NT2/D1 (cell line): ENCODE data around the gene FLII.

Experiments
- SUZ12 ChIP-seq: IDR thresholded peaks from 2 replicates; pipeline ENCODE4 v1.6.1; 2011; ENCODE audit not compliant: insufficient read length, insufficient read depth; ENCODE audit errors: extremely low read depth
- YY1 ChIP-seq: IDR thresholded peaks from 2 replicates; pipeline ENCODE4 v1.6.1; 2011; ENCODE audit not compliant: insufficient read length, insufficient read depth
- ZNF274 ChIP-seq: IDR thresholded peaks from 2 replicates; pipeline ENCODE4 v1.6.1; 2011; ENCODE audit warnings: mild to moderate bottlenecking, low read depth, low read length

DNA sequence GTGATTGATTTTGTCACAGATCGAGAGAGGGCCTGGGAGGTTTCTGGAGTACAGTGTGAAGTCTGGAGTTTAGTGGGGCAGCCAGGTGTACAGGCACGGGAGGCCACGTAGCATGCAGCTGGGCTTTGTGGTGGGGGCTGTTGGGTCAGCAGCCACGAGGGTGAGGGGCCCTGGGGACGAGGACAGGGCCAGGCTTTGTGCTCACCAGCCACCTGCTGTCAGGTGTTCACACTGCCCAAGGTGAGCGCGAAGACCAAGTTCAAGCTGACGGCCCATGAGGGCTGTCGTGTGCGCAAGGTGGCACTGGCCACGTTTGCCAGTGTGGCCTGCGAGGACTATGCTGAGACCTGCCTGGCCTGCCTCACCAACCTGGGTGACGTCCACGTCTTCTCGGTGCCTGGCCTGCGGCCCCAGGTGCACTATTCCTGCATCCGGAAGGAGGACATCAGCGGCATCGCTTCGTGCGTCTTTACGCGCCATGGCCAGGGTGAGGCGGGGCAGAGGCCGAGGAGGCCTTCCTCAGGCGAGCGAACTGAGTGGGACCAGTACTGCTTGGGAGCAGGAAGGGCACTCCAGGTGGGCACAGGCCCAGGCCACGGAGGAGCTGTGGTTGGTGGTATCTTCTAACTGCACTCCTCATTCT is 17.2 kb downstream of the FLII start:
- TF ChIP-seq ZNF274 (no peak), SUZ12 (no peak), YY1 (no peak)
